Activated CD4-positive, alpha-beta T cell treated with anti-CD3 and anti-CD28 coated beads for 4 hours (primary cell): ENCODE measurements around the gene MARK2.

Experiments
- DNase-seq, 2 donors: peaks; one replicate each; pipeline ENCODE4 v3.0.0-alpha.2; 2020

The MARK2 gene

GRCh38 chr11:63831326-63831725 is 7.6 kb upstream of the MARK2 start:
- DNase-seq: no peak

GRCh38 chr11:63832336-63832735 is 6.6 kb upstream of the MARK2 start:
- DNase-seq: no peak

GRCh38 chr11:63833048-63833447 is 5.9 kb upstream of the MARK2 start:
- DNase-seq: no peak

GRCh38 chr11:63834535-63835157 is 4.3 kb upstream of the MARK2 start:
- DNase-seq: no peak

GRCh38 chr11:63835158-63835545 is 3.8 kb upstream of the MARK2 start:
- DNase-seq: no peak

- peak; percentile 73 to 79 for DNase-seq
Observed at GRCh38 chr11:63837027-63837688, 1.8 kb upstream of the MARK2 start.

- no peak for DNase-seq
Observed at GRCh38 chr11:63837739-63838138, 1.2 kb upstream of the MARK2 start.

GRCh38 chr11:63838150-63838677 is 696 bp upstream of the MARK2 start:
- peak in 1 of 2 donors; percentile 25 for DNase-seq

GRCh38 chr11:63839508-63840355 is 822 bp downstream of the MARK2 start:
- peak; percentile 23 to 25 for DNase-seq

GRCh38 chr11:63840356-63841060 is 1.6 kb downstream of the MARK2 start:
- no peak for DNase-seq

GRCh38 chr11:63841554-63841953 is 2.6 kb downstream of the MARK2 start:
- no peak for DNase-seq

GRCh38 chr11:63843041-63843440 is 4.1 kb downstream of the MARK2 start:
- no peak for DNase-seq

- DNase-seq: no peak
Observed at GRCh38 chr11:63844836-63845235, 5.9 kb downstream of the MARK2 start.

- DNase-seq: no peak
Observed at GRCh38 chr11:63845303-63845702, 6.4 kb downstream of the MARK2 start.

GRCh38 chr11:63845911-63846310 is 7.0 kb downstream of the MARK2 start:
- DNase-seq: no peak

- no peak for DNase-seq
Observed at GRCh38 chr11:63846897-63847296, 8.0 kb downstream of the MARK2 start.

GRCh38 chr11:63847363-63847762 is 8.5 kb downstream of the MARK2 start:
- DNase-seq: no peak

GRCh38 chr11:63849691-63850090 is 10.8 kb downstream of the MARK2 start:
- DNase-seq: no peak

GRCh38 chr11:63850920-63851319 is 12.0 kb downstream of the MARK2 start:
- no peak for DNase-seq

- no peak for DNase-seq
Observed at GRCh38 chr11:63851364-63851763, 12.5 kb downstream of the MARK2 start.

- no peak for DNase-seq
Observed at GRCh38 chr11:63853476-63853875, 14.6 kb downstream of the MARK2 start.

- no peak for DNase-seq
Observed at GRCh38 chr11:63854696-63855095, 15.8 kb downstream of the MARK2 start.

GRCh38 chr11:63855975-63856374 is 17.1 kb downstream of the MARK2 start:
- no peak for DNase-seq
